Loucy (cell line): ENCODE results near the gene TPCN1.

Experiments
- H2AFZ ChIP-seq: fragments of 200-600 bp; sonication (generic); 2 replicates; pipeline ENCODE4 v1.6.0; 2016; ENCODE audit warnings: antibody characterized with exemption, mild to moderate bottlenecking, low read length, moderate library complexity
- H3F3A ChIP-seq: fragments of 200-600 bp; 2 replicates; pipeline ENCODE4 v1.6.0; 2016; ENCODE audit warnings: antibody characterized with exemption, low read depth, mild to moderate bottlenecking
- H3K27me3 ChIP-seq: fragments of 200-600 bp; sonication (generic); 2 replicates; pipeline ENCODE4 v1.6.1; 2014; ENCODE audit warnings: low read length, mild to moderate bottlenecking; ENCODE audit not compliant: insufficient read depth, poor library complexity, severe bottlenecking
- H3K36me3 ChIP-seq: fragments of 200-600 bp; sonication (generic); 2 replicates; pipeline ENCODE4 v1.6.1; 2016; ENCODE audit warnings: low read length; ENCODE audit not compliant: insufficient read depth
- H3K4me1 ChIP-seq: fragments of 200-600 bp; sonication (generic); 2 replicates; pipeline ENCODE4 v1.5.1; 2014; ENCODE audit warnings: low read length, mild to moderate bottlenecking; ENCODE audit not compliant: insufficient read depth, poor library complexity, severe bottlenecking
- H3K4me2 ChIP-seq: fragments of 200-600 bp; sonication (generic); 2 replicates; pipeline ENCODE4 v1.6.0; 2014; ENCODE audit warnings: antibody characterized with exemption, low read length, low read depth, mild to moderate bottlenecking; ENCODE audit not compliant: poor library complexity, severe bottlenecking
- H3K4me3 ChIP-seq: fragments of 200-600 bp; sonication (generic); 2 replicates; pipeline ENCODE4 v1.5.1; 2014; ENCODE audit warnings: low read length, mild to moderate bottlenecking, mixed read lengths; ENCODE audit not compliant: poor library complexity, severe bottlenecking
- H3K79me2 ChIP-seq: fragments of 200-600 bp; sonication (generic); 2 replicates; pipeline ENCODE4 v1.6.1; 2014; ENCODE audit warnings: low read length; ENCODE audit not compliant: insufficient read depth
- H3K9ac ChIP-seq: fragments of 200-600 bp; sonication (generic); 2 replicates; pipeline ENCODE4 v1.6.0; 2014; ENCODE audit warnings: mild to moderate bottlenecking, low read depth, low read length, moderate library complexity; ENCODE audit not compliant: poor library complexity, severe bottlenecking
- H3K9me2 ChIP-seq: fragments of 200-600 bp; sonication (generic); replicated peaks from 2 replicates; pipeline ENCODE4 v1.6.1; 2016; ENCODE audit warnings: low read depth, low read length, mixed read lengths
- H3K9me3 ChIP-seq: fragments of 200-600 bp; sonication (generic); 2 replicates; pipeline ENCODE4 v1.6.1; 2014; ENCODE audit warnings: mild to moderate bottlenecking, antibody characterized with exemption, low read length, low read depth; ENCODE audit not compliant: insufficient read depth
- H4K20me1 ChIP-seq: fragments of 200-600 bp; sonication (generic); 2 replicates; pipeline ENCODE4 v1.6.0; 2014; ENCODE audit warnings: antibody characterized with exemption, low read length, mild to moderate bottlenecking; ENCODE audit not compliant: insufficient read depth, poor library complexity, severe bottlenecking
- CTCF ChIP-seq: fragments of 200-600 bp; sonication (generic); conservative IDR thresholded peaks from 2 replicates; pipeline ENCODE4 v1.5.1; 2014; ENCODE audit warnings: mild to moderate bottlenecking, antibody characterized with exemption, low read length
- EZH2phosphoT487 ChIP-seq: fragments of 200-600 bp; IDR thresholded peaks from 2 replicates; pipeline ENCODE4 v1.6.1; 2018; ENCODE audit warnings: antibody characterized with exemption, mild to moderate bottlenecking, moderate library complexity, borderline replicate concordance

TPCN1 gene

GRCh38 chr12:113260636-113261300 is 39.5 kb downstream of the TPCN1 start:
- H4K20me1 ChIP-seq: no peaks in the 10 kb centered on the region
- H3K9ac ChIP-seq: no peak overlapping the region
- TF ChIP-seq CTCF: no peak
- no peak for TF ChIP-seq EZH2phosphoT487
- no peak overlapping the region for H2AFZ ChIP-seq
- H3K9me3 ChIP-seq: no peaks in the 10 kb centered on the region
- no peak overlapping the region for H3K4me2 ChIP-seq
- no peaks in the 10 kb centered on the region for H3K9me2 ChIP-seq
- no peaks in the 10 kb centered on the region for H3K79me2 ChIP-seq
- H3K27me3 ChIP-seq: no peaks in the 10 kb centered on the region
- peaks cover 23% of the 10 kb centered on the region for H3K4me1 ChIP-seq
- no peak overlapping the region for H3K4me3 ChIP-seq
- no peaks in the 10 kb centered on the region for H3F3A ChIP-seq
- H3K36me3 ChIP-seq: no peaks in the 10 kb centered on the region

- Histone ChIP-seq H3K4me1 (peaks cover 23% of the 10 kb centered on the region), H3K79me2 (no peaks in the 10 kb centered on the region), H3K9me2 (no peaks in the 10 kb centered on the region), H4K20me1 (no peaks in the 10 kb centered on the region), H3F3A (no peaks in the 10 kb centered on the region), H3K4me3 (peak overlapping the region; percentile 46), H3K27me3 (no peaks in the 10 kb centered on the region), H3K9me3 (no peaks in the 10 kb centered on the region), H3K36me3 (no peaks in the 10 kb centered on the region), H3K4me2 (peak overlapping the region; percentile 52), H3K9ac (peak overlapping the region; percentile 20), H2AFZ (0 out of 2 replicates have a peak overlapping the region, but pooled peaks have one; percentile 17)
- TF ChIP-seq CTCF: no peak
- TF ChIP-seq EZH2phosphoT487: no peak
Observed at GRCh38 chr12:113261847-113262470, 40.7 kb downstream of the TPCN1 start.

- H3K4me3 ChIP-seq: no peak overlapping the region
- H3K4me1 ChIP-seq: peaks cover 23% of the 10 kb centered on the region
- no peaks in the 10 kb centered on the region for H3K9me2 ChIP-seq
- TF ChIP-seq EZH2phosphoT487 (no peak), CTCF (no peak)
- H3K9me3 ChIP-seq: no peaks in the 10 kb centered on the region
- no peaks in the 10 kb centered on the region for H3K27me3 ChIP-seq
- H3K79me2 ChIP-seq: no peaks in the 10 kb centered on the region
- no peaks in the 10 kb centered on the region for H3F3A ChIP-seq
- no peaks in the 10 kb centered on the region for H4K20me1 ChIP-seq
- H3K4me2 ChIP-seq: no peak overlapping the region
- H2AFZ ChIP-seq: no peak overlapping the region
- H3K36me3 ChIP-seq: no peaks in the 10 kb centered on the region
- H3K9ac ChIP-seq: peak overlapping the region; percentile 20
Observed at GRCh38 chr12:113262710-113263109, 41.4 kb downstream of the TPCN1 start.
